Mononuclear cell (primary cell): ENCODE measurements around the gene STMP1. TPM values are rescaled to one million over a fixed set of nuclear protein-coding genes. Genes with fewer than 3 reads are reported as not detected.
"Not testable (repeated sequence)": the region's sequence is repeated elsewhere in the genome, so short reads cannot be mapped to it uniquely, and the experiment has no call there.

ENCODE experiments used
- H3K27me3 ChIP-seq: 2 replicates; pipeline ENCODE4 v1.6.0; 2011; ENCODE audit warnings: low read length, control low read depth; ENCODE audit not compliant: insufficient read depth
- H3K4me1 ChIP-seq: 2 replicates; pipeline ENCODE4 v1.5.1; 2011; ENCODE audit warnings: mild to moderate bottlenecking, low read length, control low read depth; ENCODE audit not compliant: insufficient read depth
- H3K4me3 ChIP-seq: 2 replicates; pipeline ENCODE4 v1.5.1; 2011; ENCODE audit warnings: mild to moderate bottlenecking, low read length, moderate library complexity
- H3K9me3 ChIP-seq: 2 replicates; pipeline ENCODE4 v1.5.1; 2011; ENCODE audit warnings: low read depth, mild to moderate bottlenecking, control low read depth, low read length
- total RNA-seq: library from RNA; depleted of rRNA; stranded (reverse); fragments of >200 nt; gene quantifications from one replicate; pipeline ENCODE4 v1.2.3, GENCODE V29; 2012

The STMP1 gene
- total RNA-seq, 1 donor: 15.5 TPM

DNA sequence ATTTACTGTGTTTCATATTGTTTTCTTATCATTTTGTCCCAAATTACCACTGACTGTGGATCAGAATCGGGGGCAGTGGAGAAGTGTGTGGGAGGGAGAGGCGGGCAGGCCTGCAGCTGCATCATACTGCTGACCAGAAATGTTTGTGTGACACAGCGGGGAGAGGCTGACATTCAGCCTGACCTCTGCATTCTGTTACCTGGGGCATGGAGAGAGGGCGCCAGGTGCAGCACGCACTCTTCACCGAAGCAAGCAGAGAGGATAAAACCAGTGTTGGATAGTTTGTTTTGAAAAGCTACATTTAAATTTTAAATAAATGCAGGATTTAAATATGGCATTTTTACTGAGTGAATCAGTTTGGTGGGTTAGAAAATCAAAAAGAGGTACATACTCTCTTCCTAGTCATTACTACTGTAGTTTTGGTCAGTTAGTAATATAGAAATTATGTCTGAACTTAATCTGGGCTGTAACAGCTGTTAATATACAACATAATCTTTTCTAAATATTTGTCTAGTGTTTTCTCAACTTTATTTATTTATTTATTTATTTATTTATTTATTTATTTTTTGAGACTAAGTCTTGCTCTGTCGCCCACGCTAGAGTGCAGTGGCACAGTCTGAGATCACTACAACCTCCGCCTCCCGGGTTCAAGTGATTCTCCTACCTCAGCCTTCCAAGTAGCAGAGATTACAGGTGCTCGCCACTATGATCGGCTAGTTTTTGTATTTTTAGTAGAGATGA, 8.8 kb upstream of the STMP1 start:
- H3K4me1 ChIP-seq: no peaks in the 10 kb centered on the region
- no peak overlapping the region for H3K4me3 ChIP-seq
- H3K27me3 ChIP-seq: no peaks in the 10 kb centered on the region
- no peaks in the 10 kb centered on the region for H3K9me3 ChIP-seq

DNA sequence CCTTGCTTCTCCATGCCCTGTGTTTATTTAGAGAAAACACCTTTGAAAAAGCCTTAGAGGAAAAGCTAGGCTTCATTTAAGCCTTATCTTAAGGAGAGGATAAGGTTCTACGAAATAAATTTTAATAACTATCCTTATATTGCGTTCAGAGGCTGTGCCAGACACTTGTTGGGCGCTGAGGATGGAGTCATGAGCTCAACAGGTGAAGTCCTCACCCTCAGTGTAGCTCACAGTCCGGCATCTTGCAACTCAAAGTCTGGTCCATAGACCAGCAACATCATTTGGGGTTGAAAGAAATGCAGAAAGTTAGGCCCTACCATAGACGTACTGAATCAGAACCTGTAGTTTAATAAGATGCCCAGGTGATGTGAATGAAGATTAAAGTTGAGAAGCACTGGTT, 3.8 kb upstream of the STMP1 start:
- peaks cover 28% of the 10 kb centered on the region for H3K4me1 ChIP-seq
- no peaks in the 10 kb centered on the region for H3K9me3 ChIP-seq
- H3K4me3 ChIP-seq: no peak overlapping the region
- H3K27me3 ChIP-seq: no peaks in the 10 kb centered on the region

DNA sequence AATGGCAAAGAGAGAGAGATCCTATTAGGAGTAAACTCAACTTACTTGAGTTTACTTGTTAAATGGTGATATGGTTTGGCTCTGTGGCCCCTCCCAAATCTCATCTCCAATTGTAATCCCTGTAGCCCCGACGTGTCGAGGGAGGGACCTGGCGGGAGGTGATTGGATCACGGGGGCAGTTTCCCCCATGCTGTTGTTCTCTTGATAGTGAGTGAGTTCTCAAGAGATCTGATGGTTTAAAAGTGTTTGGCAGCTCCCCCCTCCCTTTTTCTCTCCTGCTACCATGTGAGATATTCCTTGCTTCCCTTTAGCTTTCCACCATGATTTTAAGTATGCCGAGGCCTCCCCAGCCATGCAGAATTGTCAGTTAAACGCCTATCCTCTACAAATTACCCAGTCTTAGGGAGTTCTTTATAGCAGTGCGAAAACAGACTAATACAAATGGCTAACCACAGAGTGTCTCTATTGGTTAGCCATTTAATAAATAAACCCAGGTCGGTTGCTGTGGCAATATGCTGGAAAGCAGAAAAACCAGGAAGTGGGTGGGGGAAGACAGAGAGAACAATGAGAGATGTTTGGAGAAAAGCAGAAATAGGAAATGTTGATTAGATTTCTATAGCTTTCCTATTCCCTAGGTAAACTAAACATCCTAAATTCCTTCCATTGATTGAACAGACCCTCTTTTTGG, 3.0 kb upstream of the STMP1 start:
- H3K27me3 ChIP-seq: no peaks in the 10 kb centered on the region
- H3K9me3 ChIP-seq: no peaks in the 10 kb centered on the region
- H3K4me3 ChIP-seq: no peak overlapping the region
- H3K4me1 ChIP-seq: peaks cover 35% of the 10 kb centered on the region

DNA sequence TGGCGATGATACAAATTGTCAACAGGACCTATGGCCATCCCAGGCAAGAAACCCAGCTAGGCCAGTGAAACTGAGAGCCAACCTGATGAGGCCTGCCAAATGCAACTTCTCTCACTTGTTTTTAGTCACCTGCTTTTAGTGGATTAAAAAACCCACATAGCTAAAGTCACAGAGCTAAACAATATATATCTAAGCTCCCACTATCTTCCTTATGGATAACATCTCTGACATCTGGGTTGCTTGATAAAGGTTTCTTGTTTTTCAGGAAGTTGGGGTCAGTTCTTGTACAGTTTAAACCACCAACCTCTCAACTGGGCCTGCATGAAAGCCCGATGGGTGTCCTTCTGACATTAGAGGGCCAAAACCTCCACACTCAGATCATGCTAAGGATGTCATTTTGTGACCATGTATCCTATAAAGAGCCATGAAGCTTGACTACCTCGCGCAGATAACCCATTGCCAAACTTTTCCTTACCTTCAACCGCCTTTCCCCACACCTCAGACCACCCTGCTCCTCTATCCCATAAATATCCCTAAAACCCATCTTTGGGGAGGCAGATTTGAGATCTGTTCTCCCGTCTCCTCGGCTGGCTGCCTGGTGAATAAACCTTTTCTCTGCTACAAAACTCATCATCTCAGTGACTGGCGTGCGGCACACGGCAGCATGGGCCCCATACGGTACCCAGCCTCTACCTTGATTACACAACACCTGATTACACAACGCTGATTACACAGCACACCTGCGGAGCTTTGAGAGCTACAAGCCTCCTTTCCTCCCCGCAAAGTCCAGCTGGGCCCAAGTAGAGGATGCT, 797 bp upstream of the STMP1 start:
- peak overlapping the region; percentile 97 for H3K4me3 ChIP-seq
- H3K9me3 ChIP-seq: no peaks in the 10 kb centered on the region
- peaks cover 47% of the 10 kb centered on the region for H3K4me1 ChIP-seq
- no peaks in the 10 kb centered on the region for H3K27me3 ChIP-seq

DNA sequence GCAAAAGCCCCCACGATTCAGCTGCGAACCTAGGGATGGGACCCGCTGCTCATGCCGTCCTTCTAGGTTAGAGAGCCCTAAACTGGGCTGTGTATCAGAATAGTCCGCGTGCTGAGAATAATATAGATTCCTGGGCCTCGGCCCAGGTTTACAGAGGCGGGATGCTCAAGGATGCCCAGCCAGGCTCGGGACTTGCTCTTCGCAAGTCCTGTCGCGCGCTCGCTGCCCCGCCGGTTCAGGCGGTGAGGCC, 266 bp upstream of the STMP1 start:
- Histone ChIP-seq H3K4me1 (peaks cover 52% of the 10 kb centered on the region), H3K27me3 (no peaks in the 10 kb centered on the region), H3K9me3 (no peaks in the 10 kb centered on the region), H3K4me3 (peak overlapping the region; percentile 97)

DNA sequence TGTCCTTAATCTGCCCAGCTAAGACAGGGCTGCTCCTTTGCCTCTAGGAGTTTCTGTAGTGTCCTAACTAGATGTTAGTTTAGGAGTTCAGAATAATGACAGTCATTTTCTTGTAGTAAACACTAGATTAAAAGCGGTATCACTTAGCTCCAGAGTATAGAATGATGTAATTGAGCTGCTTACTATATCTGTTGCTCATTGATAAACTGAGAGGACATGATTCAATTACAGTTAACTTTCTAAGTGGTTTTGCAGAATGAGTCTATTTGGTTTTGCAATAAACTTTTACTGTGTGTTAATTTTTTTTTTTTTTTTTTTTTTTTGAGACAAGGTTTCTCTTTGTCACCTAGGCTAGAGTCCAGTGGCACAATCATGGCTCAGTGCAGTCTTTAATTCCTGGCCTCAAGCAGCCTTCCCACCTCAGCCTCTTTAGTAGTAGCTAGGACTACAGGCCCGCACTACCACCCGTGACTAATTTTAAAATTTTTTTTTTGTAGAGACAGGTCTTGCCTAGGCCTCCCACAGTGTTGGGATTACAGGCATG, 1.8 kb downstream of the STMP1 start:
- Histone ChIP-seq H3K4me3 (no peak overlapping the region), H3K4me1 (peaks cover 53% of the 10 kb centered on the region), H3K9me3 (no peaks in the 10 kb centered on the region), H3K27me3 (no peaks in the 10 kb centered on the region)

DNA sequence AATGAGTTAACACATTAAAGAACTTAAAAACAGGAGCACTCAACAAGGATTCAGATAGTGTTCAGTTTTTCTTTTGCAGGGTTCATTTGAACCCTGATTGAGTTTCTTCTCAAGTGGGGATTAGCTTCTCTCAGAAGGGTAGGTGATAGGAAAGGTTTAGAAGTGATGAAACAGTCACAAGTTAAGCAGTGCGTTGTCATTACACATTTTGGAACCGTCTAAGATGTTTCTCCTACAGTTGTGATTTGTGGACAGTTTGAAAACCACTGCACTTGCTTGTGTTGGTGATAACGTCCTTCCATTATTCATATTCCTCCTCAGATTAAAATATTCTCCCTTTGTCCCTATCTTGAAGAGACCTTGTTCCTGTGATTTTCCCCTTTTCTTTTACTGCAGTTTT, 2.7 kb downstream of the STMP1 start:
- no peak overlapping the region for H3K4me3 ChIP-seq

DNA sequence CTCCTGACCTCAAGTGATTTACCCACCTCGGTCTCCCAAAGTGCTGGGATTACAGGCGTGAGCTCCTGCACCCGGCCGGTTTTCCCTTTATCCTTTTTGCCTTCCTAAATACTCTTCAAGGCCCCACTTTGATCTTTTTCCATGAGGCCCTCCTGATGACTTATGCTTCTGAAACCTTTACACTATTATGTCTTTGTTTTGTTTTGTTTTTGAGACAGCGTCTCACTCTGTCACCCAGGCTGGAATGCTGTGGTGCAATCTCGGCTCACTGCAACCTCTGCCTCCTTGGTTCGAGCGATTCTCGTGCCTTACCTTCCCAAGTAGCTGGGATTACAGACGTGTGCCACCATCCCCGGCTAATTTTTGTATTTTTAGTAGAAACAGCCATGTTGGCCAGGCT, 3.8 kb downstream of the STMP1 start:
- no peaks in the 10 kb centered on the region for H3K9me3 ChIP-seq
- H3K27me3 ChIP-seq: no peaks in the 10 kb centered on the region
- H3K4me1 ChIP-seq: peaks cover 42% of the 10 kb centered on the region
- no peak overlapping the region for H3K4me3 ChIP-seq

More for the DNA sequence above, 2.7 kb downstream of the STMP1 start:
- no peaks in the 10 kb centered on the region for H3K27me3 ChIP-seq
- H3K4me1 ChIP-seq: peaks cover 43% of the 10 kb centered on the region
- H3K9me3 ChIP-seq: no peaks in the 10 kb centered on the region

DNA sequence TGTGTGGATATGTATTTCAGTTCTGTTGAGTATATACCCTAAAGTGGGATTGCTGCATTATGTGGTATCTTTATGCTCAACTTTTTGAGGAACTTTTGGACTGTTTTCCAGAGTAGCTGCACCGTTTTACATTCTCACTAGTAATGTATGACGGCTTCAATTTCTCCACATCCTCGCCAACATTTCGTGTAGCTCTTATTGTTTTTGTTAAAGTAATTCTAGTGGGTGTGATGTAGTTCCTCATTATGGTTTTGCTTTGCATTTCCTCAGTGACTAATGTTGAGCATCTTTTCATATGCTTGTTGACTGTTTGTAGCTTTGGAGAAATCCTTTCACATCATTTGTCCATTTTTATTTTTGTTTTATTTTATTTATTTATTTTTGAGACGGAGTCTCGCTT, 4.5 kb downstream of the STMP1 start:
- Histone ChIP-seq H3K4me3 (no peak overlapping the region), H3K9me3 (no peaks in the 10 kb centered on the region), H3K4me1 (peaks cover 39% of the 10 kb centered on the region), H3K27me3 (no peaks in the 10 kb centered on the region)

DNA sequence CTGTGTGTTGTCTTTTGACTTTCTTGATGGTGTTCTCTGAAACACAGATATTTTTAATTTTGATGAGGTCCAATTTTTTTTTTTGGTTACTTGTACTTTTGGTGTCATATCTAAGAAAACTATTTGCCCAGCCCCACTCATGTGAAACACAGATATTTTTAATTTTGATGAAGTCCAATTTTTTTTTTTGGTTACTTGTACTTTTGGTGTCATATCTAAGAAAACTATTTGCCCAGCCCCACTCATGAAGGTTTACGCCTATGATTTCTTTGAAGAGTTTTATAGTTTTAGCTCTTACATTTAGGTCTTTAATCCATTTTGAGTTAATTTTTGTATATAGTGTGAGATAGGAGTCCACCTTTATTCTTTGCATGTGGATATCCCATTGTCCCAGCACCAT, 5.3 kb downstream of the STMP1 start:
- H3K4me3 ChIP-seq, H3K9me3 ChIP-seq, H3K27me3 ChIP-seq: not testable (repeated sequence)
- peaks cover 36% of the 10 kb centered on the region for H3K4me1 ChIP-seq

DNA sequence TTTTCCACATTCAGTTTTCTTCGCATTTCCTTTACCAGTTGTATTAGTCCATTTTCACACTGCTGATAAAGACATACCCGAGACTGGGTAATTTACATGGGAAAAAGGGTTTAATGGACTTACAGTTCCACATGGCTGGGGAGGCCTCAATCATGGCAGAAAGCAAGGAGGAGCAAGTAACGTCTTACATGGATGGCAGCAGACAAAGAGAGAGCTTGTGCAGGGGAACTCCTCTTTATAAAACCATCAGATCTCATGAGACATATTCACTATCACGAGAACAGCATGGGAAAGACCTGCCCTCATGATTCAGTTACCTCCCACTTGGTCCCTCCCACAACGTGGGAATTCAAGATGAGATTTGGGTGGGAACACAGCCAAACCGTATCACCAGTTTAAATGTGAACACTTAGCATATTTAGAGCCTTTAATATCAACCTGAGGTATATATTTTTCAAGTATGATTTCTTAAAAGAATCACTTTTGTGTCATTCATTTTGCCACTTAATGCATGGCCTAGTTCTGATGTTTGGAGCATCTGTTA, 6.6 kb downstream of the STMP1 start:
- not testable (repeated sequence) for H3K27me3 ChIP-seq, H3K9me3 ChIP-seq, H3K4me3 ChIP-seq
- H3K4me1 ChIP-seq: peaks cover 23% of the 10 kb centered on the region

DNA sequence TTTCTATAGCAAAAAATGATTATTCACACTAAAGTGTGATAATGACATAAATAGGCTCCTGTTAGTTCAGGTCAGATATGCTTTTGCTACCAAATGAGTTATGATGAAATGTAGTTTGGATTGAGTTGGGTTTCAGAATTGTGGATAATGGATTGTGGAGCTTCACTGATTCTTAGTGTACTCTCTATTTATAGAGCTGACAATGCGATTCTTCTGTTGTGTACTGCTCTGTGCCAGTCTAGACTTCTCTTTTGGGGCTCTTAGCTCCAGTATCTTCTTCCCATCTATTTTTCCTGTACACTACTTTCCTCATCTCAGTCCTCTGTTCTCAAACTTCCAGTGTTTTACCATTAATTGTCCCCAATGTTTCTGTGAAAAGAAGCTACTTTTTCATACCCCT, 7.5 kb downstream of the STMP1 start:
- Histone ChIP-seq H3K27me3 (no peaks in the 10 kb centered on the region), H3K9me3 (no peaks in the 10 kb centered on the region), H3K4me3 (no peak overlapping the region), H3K4me1 (peaks cover 16% of the 10 kb centered on the region)

DNA sequence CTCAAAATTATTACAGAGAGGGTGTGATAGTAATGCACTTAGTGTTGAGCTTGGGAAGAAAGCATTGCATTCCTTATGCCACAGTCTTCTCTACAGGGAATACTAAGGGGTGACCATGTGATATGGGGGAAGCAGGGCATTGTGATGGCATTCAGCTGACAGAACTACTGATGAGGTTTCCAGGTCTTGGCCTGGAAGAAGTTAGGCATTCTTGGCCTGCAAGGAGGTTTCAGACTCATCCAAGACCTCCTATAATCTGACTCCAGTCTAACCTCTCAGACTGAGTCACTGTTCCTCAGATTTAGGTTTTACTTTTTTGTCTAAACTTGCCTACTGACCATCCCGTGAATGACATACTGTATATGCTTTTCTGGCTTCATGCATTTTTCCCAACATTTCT, 7.9 kb downstream of the STMP1 start:
- Histone ChIP-seq H3K9me3 (no peaks in the 10 kb centered on the region), H3K27me3 (no peaks in the 10 kb centered on the region), H3K4me3 (no peak overlapping the region), H3K4me1 (peaks cover 16% of the 10 kb centered on the region)

DNA sequence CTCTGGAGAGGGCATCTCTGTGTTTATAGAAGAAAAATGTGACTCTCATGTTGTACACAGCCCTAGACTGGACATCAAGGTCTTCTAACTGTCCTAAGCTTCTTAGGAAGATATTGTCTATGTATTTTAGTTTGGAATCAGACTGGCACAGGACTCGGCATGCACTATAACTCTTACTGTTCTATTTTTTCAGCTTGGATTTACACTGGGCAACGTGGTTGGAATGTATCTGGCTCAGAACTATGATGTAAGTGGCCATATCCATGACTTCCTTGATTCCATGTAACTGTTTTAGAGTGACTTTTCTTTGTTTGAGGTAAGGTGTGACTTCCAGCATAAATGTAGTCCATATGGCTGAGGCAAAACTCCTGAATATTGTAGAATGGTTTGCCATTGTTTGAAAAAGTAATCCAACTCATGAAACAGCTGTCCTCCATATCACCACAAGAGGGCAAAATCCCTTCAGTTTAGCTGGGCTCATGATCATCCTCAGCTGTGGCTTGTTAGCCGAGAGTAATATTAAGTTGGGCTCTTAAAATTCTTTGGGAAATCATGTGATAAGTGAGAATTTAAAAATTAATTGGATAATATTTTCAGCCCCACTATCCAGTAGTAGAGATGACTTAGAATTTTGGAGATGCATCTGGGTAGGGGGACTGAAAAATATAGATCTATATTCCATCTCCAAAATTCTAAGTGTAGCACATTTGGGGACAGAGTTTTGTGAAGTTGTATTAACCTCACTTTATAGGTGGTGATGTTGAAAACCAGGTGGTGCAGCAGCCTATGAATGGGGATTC, 10.4 kb downstream of the STMP1 start:
- Histone ChIP-seq H3K27me3 (no peaks in the 10 kb centered on the region), H3K4me1 (no peaks in the 10 kb centered on the region), H3K4me3 (no peak overlapping the region), H3K9me3 (no peaks in the 10 kb centered on the region)

DNA sequence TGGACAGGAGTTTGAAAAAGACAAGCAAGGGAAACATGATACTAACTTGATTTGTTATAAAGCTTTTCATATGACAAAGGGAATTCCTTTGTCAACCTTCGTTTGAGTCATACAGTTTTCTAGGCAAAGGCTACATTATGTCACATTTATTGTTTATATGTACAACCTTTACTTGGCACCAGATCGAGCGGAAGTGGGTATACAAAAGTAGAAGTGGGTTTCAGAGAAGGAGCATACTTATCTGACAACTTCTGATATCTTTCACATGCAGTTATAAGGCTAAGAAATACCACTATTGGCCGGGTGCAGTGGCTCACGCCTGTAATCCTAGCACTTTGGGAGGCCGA, 11.0 kb downstream of the STMP1 start:
- H3K27me3 ChIP-seq: no peaks in the 10 kb centered on the region
- H3K4me3 ChIP-seq: no peak overlapping the region
- H3K4me1 ChIP-seq: no peaks in the 10 kb centered on the region
- H3K9me3 ChIP-seq: no peaks in the 10 kb centered on the region
